ENCODE measurements around the gene OPRD1.

The OPRD1 gene

GRCh38 chr1:28886731-28887418 lies 74.9 kb downstream of the OPRD1 start:
- TF ChIP-seq MAX (IDR thresholded peaks at IDR 0.05), result peak; percentile 86
- no peak for TF ChIP-seq EGR1 (IDR thresholded peaks at IDR 0.05)
- peak; percentile 86 for TF ChIP-seq CREB1 (IDR thresholded peaks at IDR 0.05; ENCODE audit: low read depth)
- peak; percentile 79 for TF ChIP-seq USF1 (IDR thresholded peaks at IDR 0.05)
- TF ChIP-seq REST (IDR thresholded peaks at IDR 0.05; ENCODE audit: low read depth), result no peak
- peak; percentile 70; the same call in 1 of the 2 replicates for TF ChIP-seq TAF1 (IDR thresholded peaks at IDR 0.05; ENCODE audit: low read depth)
- TF ChIP-seq TCF12 (IDR thresholded peaks at IDR 0.05; ENCODE audit: low read depth), result 0 out of 2 replicates have a peak, but pooled peaks have one; percentile 30
- TF ChIP-seq ZBTB7A (IDR thresholded peaks at IDR 0.05; ENCODE audit: low read depth), result no peak; the same call in 1 of the 2 replicates
- TF ChIP-seq CEBPB (IDR thresholded peaks at IDR 0.05), result peak; percentile 80

- no peak for TF ChIP-seq MAX (IDR thresholded peaks at IDR 0.05)
- TF ChIP-seq CREB1 (IDR thresholded peaks at IDR 0.05; ENCODE audit: low read depth), result no peak
- no peak for TF ChIP-seq YY1 (IDR thresholded peaks at IDR 0.05; ENCODE audit: low read depth)
- TF ChIP-seq USF1 (IDR thresholded peaks at IDR 0.05), result no peak
- no peak for TF ChIP-seq REST (IDR thresholded peaks at IDR 0.05; ENCODE audit: low read depth)
- no peak for TF ChIP-seq RAD21 (IDR thresholded peaks at IDR 0.05; ENCODE audit: low read depth)
- no peak for TF ChIP-seq EGR1 (IDR thresholded peaks at IDR 0.05)
- no peak for TF ChIP-seq TCF12 (IDR thresholded peaks at IDR 0.05; ENCODE audit: low read depth)
- TF ChIP-seq CEBPB (IDR thresholded peaks at IDR 0.05), result no peak
- no peak for TF ChIP-seq TAF1 (IDR thresholded peaks at IDR 0.05; ENCODE audit: low read depth)
- no peak for TF ChIP-seq NFIC (IDR thresholded peaks at IDR 0.05)
- no peak for TF ChIP-seq FOXM1 (IDR thresholded peaks at IDR 0.05; ENCODE audit: borderline replicate concordance, low read depth)
- TF ChIP-seq EP300 (IDR thresholded peaks at IDR 0.05; ENCODE audit: borderline replicate concordance), result no peak
- no peak for TF ChIP-seq TEAD4 (IDR thresholded peaks at IDR 0.05)
- TF ChIP-seq ZBTB7A (IDR thresholded peaks at IDR 0.05; ENCODE audit: low read depth), result no peak; the same call in 1 of the 2 replicates
Observed at GRCh38 chr1:28887419-28887834, 75.5 kb downstream of the OPRD1 start.

- no peak for TF ChIP-seq MAX (IDR thresholded peaks at IDR 0.05)
Observed at GRCh38 chr1:28887835-28888682, 76.1 kb downstream of the OPRD1 start.

GRCh38 chr1:28888915-28889314 lies 76.9 kb downstream of the OPRD1 start:
- no peak for TF ChIP-seq TAF1 (IDR thresholded peaks at IDR 0.05; ENCODE audit: low read depth)
- TF ChIP-seq NFIC (IDR thresholded peaks at IDR 0.05), result no peak
- TF ChIP-seq TCF12 (IDR thresholded peaks at IDR 0.05; ENCODE audit: low read depth), result no peak
- TF ChIP-seq YY1 (IDR thresholded peaks at IDR 0.05; ENCODE audit: low read depth), result no peak
- TF ChIP-seq EGR1 (IDR thresholded peaks at IDR 0.05), result no peak
- no peak for TF ChIP-seq EP300 (IDR thresholded peaks at IDR 0.05; ENCODE audit: borderline replicate concordance)
- no peak for TF ChIP-seq CEBPB (IDR thresholded peaks at IDR 0.05)
- TF ChIP-seq RAD21 (IDR thresholded peaks at IDR 0.05; ENCODE audit: low read depth), result no peak
- TF ChIP-seq CREB1 (IDR thresholded peaks at IDR 0.05; ENCODE audit: low read depth), result no peak
- no peak for TF ChIP-seq FOXM1 (IDR thresholded peaks at IDR 0.05; ENCODE audit: borderline replicate concordance, low read depth)
- no peak for TF ChIP-seq USF1 (IDR thresholded peaks at IDR 0.05)
- no peak for TF ChIP-seq TEAD4 (IDR thresholded peaks at IDR 0.05)
- TF ChIP-seq ZBTB7A (IDR thresholded peaks at IDR 0.05; ENCODE audit: low read depth), result no peak
- TF ChIP-seq MAX (IDR thresholded peaks at IDR 0.05), result no peak
- no peak for TF ChIP-seq REST (IDR thresholded peaks at IDR 0.05; ENCODE audit: low read depth)

Measured in Ishikawa (cell line).